ENCODE data around the gene PPM1N.

GRCh38 chr19:45464852-45465441 is 33.3 kb upstream of the PPM1N start:
- TF ChIP-seq CTCF (conservative IDR thresholded peaks at IDR 0.05; ENCODE audit: low read depth, low read length) (no peak), EZH2phosphoT487 (IDR thresholded peaks at IDR 0.05; ENCODE audit: borderline replicate concordance, low read length) (no peak)

All from PC-3 (cell line).